HepG2 (cell line): ENCODE data around the gene KRT17. TPM values are rescaled to one million over a fixed set of nuclear protein-coding genes. Genes with fewer than 3 reads are reported as not detected.
A peak's percentile ranks its signal among the peaks of the same experiment; 100 is the strongest.

Experiments used
- ATAC-seq: fragments of 200-7000 bp; cut with Tn5 transposase; 3 replicates; pipeline ENCODE4 v1.9.1; 2020; ENCODE audit warnings: mild to moderate bottlenecking, moderate library complexity
- BruUV-seq: library from RNA; stranded (reverse); fragments of 400-500 nt; replicated peaks from 2 replicates; lab custom pipeline; 2021; lab: Mats Ljungman, UMichigan
- CTCF ChIA-PET: fragments of 300-600 bp; formaldehyde crosslinking; extraction: SDS; loops from one replicate; lab custom pipeline; 2021; ENCODE audit warnings: low total read pairs, inconsistent platforms, low intra/inter-chr PET ratio; lab: Yijun Ruan, JAX
- POLR2A ChIA-PET: fragments of 350-600 bp; sonication (Branson Sonifier 250); formaldehyde crosslinking; loops from one replicate; lab custom pipeline; 2020; ENCODE audit warnings: antibody characterized with exemption, inconsistent platforms; lab: Yijun Ruan, JAX
- DNase-seq: peaks from one replicate; pipeline ENCODE4 v3.0.0-alpha.2; 2015; ENCODE audit warnings: low spot score
- FAIRE-seq: peaks from 3 replicates; lab custom pipeline; 2011; peaks lifted over from hg19 to GRCh38; lab: Jason Lieb, UNC
- H2AFZ ChIP-seq: one replicate; pipeline ENCODE4 v1.6.1; 2011; ENCODE audit warnings: low read length, inconsistent platforms
- H3K27ac ChIP-seq: fragments of 300-600 bp; 3 replicates; pipeline ENCODE4 v1.8.0; 2011; ENCODE audit warnings: mixed run types, mild to moderate bottlenecking, mixed read lengths, low read length, inconsistent platforms; ENCODE audit not compliant: insufficient read depth; ENCODE audit errors: extremely low read length
- H3K27me3 ChIP-seq, 2 experiments: fragments of 200-600 bp in 1 of 2; 2 replicates in 1 of 2; 3 replicates in 1 of 2; pipeline versions ENCODE4 v1.6.0 to v1.8.0; 2011; ENCODE audit warnings: low read length in 2 of 2, mild to moderate bottlenecking in 2 of 2, moderate library complexity in 2 of 2, inconsistent platforms in 1 of 2; ENCODE audit not compliant: insufficient read depth in 2 of 2, control insufficient read depth in 1 of 2
- H3K36me3 ChIP-seq, 2 experiments: fragments of 200-600 bp in 1 of 2; replicated peaks in 1 of 2; 2 replicates in 1 of 2; 3 replicates in 1 of 2; pipeline versions ENCODE4 v1.5.1 to v1.8.0; 2011; ENCODE audit warnings: low read length in 2 of 2, inconsistent platforms in 1 of 2; ENCODE audit not compliant: insufficient read depth in 2 of 2, control insufficient read depth in 1 of 2
- H3K4me1 ChIP-seq: 2 replicates; pipeline ENCODE4 v1.5.1; 2012; ENCODE audit warnings: low read length, inconsistent platforms; ENCODE audit not compliant: insufficient read depth
- H3K4me2 ChIP-seq: 2 replicates; pipeline ENCODE4 v1.6.0; 2011; ENCODE audit warnings: low read depth, low read length, inconsistent platforms
- H3K4me3 ChIP-seq, 3 experiments: fragments of 200-600 bp in 1 of 3; sonication (generic), shearing (Covaris generic) in 1 of 3; replicated peaks in 1 of 3; 2 replicates each; pipeline ENCODE4 v1.5.1; 2011 to 2016; ENCODE audit warnings: low read length in 3 of 3, inconsistent platforms in 2 of 3, low read depth in 2 of 3, mild to moderate bottlenecking in 2 of 3, control low read depth in 1 of 3, mixed read lengths in 1 of 3; ENCODE audit not compliant: insufficient read depth in 1 of 3
- H3K79me2 ChIP-seq: one replicate; pipeline ENCODE4 v1.6.1; 2011; ENCODE audit warnings: low read length, inconsistent platforms; ENCODE audit not compliant: insufficient read depth
- H3K9ac ChIP-seq: 2 replicates; pipeline ENCODE4 v1.6.0; 2011; ENCODE audit warnings: mild to moderate bottlenecking, low read depth, low read length, inconsistent platforms; ENCODE audit not compliant: insufficient read depth
- H3K9me3 ChIP-seq: 2 replicates; pipeline ENCODE4 v1.5.1; 2012; ENCODE audit warnings: mild to moderate bottlenecking, low read length
- H4K20me1 ChIP-seq: 2 replicates; pipeline ENCODE4 v1.6.0; 2011; ENCODE audit warnings: inconsistent platforms, mild to moderate bottlenecking, low read length, moderate library complexity; ENCODE audit not compliant: insufficient read depth
- FOXP1 ChIP-seq, 2 experiments: fragments of 450-650 bp in 1 of 2; IDR thresholded peaks; 2 replicates each; pipeline ENCODE4 v1.6.1; 2017 to 2018; ENCODE audit warnings: antibody characterized with exemption in 1 of 2
- PLRG1 ChIP-seq: fragments of 450-650 bp; conservative IDR thresholded peaks from 2 replicates; pipeline ENCODE4 v1.6.1; 2016
- ZNF530 ChIP-seq: sonication (generic); formaldehyde crosslinking; IDR thresholded peaks from 2 replicates; pipeline ENCODE4 v1.5.0; 2020; ENCODE audit warnings: low read depth, mild to moderate bottlenecking, missing genetic modification reagents
- WGBS: methylation state at CpG from one replicate; pipeline ENCODE4 v1.1.6; 2017; ENCODE audit warnings: low lambda C conversion rate; 5-methylcytosine and 5-hydroxymethylcytosine counted together
- in situ Hi-C: cut with HindIII; loops from 2 replicates; pipeline ENCODE4 v1.10.0; 2017; ENCODE audit warnings: low pct_unique_long_range_greater_than_20kb; ENCODE audit not compliant: extremely low pct_ligation_motif_present
- intact Hi-C: fragments of 100-400 bp; cut with micrococcal nuclease; formaldehyde crosslinking; loops from one replicate; pipeline ENCODE4 v1.10.0; 2022; ENCODE audit not compliant: unreplicated experiment
- polyA plus RNA-seq, 8 experiments: library from polyadenylated mRNA; depleted of rRNA in 3 of 8; stranded (reverse) in 7 of 8; unstranded in 1 of 8; fragments of >200 nt; fragmentation: Illumina TruSeq in 4 of 8; extraction: Trizol in 4 of 8; gene quantifications; 2 replicates each; pipeline versions ENCODE4 v1.2.1 to v1.2.3, GENCODE V29; 2011 to 2016; ENCODE audit warnings: low read depth in 4 of 8, missing spikeins in 1 of 8, mixed read lengths in 1 of 8; ENCODE audit not compliant: insufficient read depth in 1 of 8
- total RNA-seq, 5 experiments: library from RNA; depleted of rRNA; stranded (reverse); fragments of >200 nt; fragmentation: Illumina TruSeq; extraction: Trizol; gene quantifications; 2 replicates each; pipeline ENCODE4 v1.2.3, GENCODE V29; 2016; ENCODE audit warnings: low read depth in 1 of 5
- TF ChIP-seq, protein P1 (sequence below): sonication (generic); formaldehyde crosslinking; IDR thresholded peaks from 2 replicates; pipeline ENCODE4 v1.9.0; 2021; ENCODE audit warnings: mild to moderate bottlenecking, missing genetic modification reagents
- TF ChIP-seq, protein P2 (sequence below): fragments of 450-650 bp; IDR thresholded peaks from 2 replicates; pipeline ENCODE4 v1.6.1; 2017

KRT17 gene
- total and polyA plus RNA-seq, 2 of the 13 experiments (the other 11 are each of a cell fraction or from before 2014, with no cell fraction given) = 0.38 to 0.82 TPM

DNA sequence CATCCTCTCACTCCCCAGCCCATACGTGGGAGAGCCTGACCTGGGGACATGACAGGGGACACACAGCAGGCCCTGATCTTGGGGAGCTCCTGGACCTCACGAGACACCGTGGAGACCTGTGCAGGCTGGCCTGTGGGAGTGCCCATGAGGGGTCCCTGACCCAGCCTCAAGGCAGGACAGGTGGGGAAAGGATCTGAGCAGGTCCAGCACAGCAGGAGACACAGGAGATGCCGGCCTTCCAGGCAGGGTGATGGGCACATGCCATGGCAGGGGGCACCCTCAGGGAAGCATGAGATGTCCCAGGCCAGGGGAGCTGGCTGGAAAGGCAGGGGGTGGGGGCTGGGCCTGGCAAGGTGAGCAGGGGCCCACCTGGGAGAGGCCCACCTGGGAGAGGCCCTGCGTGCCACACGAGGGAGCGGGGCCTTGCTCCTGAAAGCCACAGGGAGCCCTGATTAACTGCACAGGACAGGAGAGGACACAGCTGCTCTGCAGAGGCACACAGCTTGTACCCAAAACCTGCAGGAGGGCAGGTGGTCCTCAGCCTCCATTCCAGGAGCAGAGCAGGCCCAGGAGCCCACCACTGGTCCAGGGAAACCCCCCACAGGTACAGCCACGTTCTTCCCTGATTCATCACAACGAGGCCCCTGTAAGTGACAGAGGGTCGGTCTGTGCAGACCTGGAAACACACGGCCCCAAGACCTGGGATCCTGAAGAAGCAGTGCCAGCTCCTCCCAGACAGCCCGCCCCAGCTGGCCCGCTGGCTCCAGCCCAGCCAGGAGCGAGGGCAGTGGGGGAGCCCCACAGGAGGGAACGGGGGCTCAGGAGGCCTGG, 26.6 kb upstream of the KRT17 start:
- Histone ChIP-seq H3K9ac (no peak overlapping the region), H3K4me3 (no peak overlapping the region), H2AFZ (no peak overlapping the region), H3K4me2 (no peak overlapping the region), H3K27ac (no peak overlapping the region), H3K36me3 (no peaks in the 10 kb centered on the region), H4K20me1 (no peaks in the 10 kb centered on the region), H3K9me3 (no peaks in the 10 kb centered on the region), H3K79me2 (no peaks in the 10 kb centered on the region), H3K4me1 (peaks cover 25% of the 10 kb centered on the region), H3K27me3 (peaks cover 14 to 42% of the 10 kb centered on the region in 2 experiments; a peak in 4 of 5 replicates)
- DNase-seq (no peak), FAIRE-seq (no peak), ATAC-seq (no peak)
- in situ Hi-C loops (no loop called here), intact Hi-C loops (no loop called here)
- 14% methylated on average over 14 of the region's 15 CpGs for WGBS
- ChIA-PET CTCF (interaction anchor here (11.1 kb wide), 1 partner anchor 13 kb away, joined by 242 read pairs; no protein-coding TSS in a partner anchor), POLR2A (interaction anchor here (1.1 to 1.8 kb wide), 2 partner anchors 12 to 37 kb away, joined by 3 to 5 read pairs; no protein-coding TSS in a partner anchor)
- no TSS peak for BruUV-seq
- TF ChIP-seq ZNF530 (CRISPR knock-in tag) = no peak

DNA sequence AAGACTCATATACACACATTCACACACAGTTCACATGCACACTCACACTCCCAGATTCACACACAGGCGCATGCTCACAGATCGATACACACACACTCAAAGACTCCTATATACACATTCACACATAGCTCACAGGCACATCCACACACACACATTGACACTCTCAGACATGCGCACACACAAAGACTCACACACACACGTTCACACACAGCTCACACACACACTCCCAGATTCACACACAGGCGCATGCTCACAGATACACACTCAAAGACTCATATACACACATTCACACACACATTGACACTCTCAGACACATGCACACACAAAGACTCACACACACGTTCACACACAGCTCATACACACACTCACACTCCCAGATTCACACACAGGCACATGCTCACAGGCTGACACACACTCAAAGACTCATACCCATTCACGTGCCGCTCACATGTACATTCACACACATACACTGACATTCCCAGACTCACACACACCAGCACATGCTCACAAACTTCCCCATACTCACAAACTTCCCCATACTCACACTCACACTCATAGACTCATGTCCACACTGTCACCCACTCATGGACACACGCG, 25.6 kb upstream of the KRT17 start:
- H3K4me3 ChIP-seq = no peak overlapping the region
- no peaks in the 10 kb centered on the region for H4K20me1 ChIP-seq
- no peak overlapping the region for H2AFZ ChIP-seq
- peaks cover 11 to 32% of the 10 kb centered on the region in 2 experiments; a peak in 4 of 5 replicates for H3K27me3 ChIP-seq
- in situ Hi-C loops (no loop called here), intact Hi-C loops (loop anchor here (5.0 to 10.0 kb wide), 2 partner anchors 75 to 848 kb away; partner anchors contain the start of gene KRT9)
- BruUV-seq = no TSS peak
- no peak overlapping the region for H3K27ac ChIP-seq
- POLR2A ChIA-PET = interaction anchor here (1.1 to 1.8 kb wide), 2 partner anchors 13 to 38 kb away, joined by 3 to 5 read pairs; no protein-coding TSS in a partner anchor
- H3K4me2 ChIP-seq = no peak overlapping the region
- H3K4me1 ChIP-seq = peaks cover 33% of the 10 kb centered on the region
- ATAC-seq = no peak
- no peaks in the 10 kb centered on the region for H3K9me3 ChIP-seq
- CTCF ChIA-PET = interaction anchor here (11.1 kb wide), 1 partner anchor 14 kb away, joined by 242 read pairs; no protein-coding TSS in a partner anchor
- no peak for FAIRE-seq
- H3K9ac ChIP-seq = no peak overlapping the region
- DNase-seq = no peak
- no peaks in the 10 kb centered on the region for H3K79me2 ChIP-seq
- WGBS = 61% methylated on average over 10 of the region's 10 CpGs
- H3K36me3 ChIP-seq = no peaks in the 10 kb centered on the region
- 0 out of 2 replicates have a peak, but pooled peaks have one; percentile 7 for TF ChIP-seq PLRG1
- peak; percentile 50 for TF ChIP-seq FOXP1 (IDR thresholded peaks at IDR 0.05)
- TF ChIP-seq FOXP1 (CRISPR knock-in tag; IDR thresholded peaks at IDR 0.05) = no peak
- TF ChIP-seq, protein P1, sequence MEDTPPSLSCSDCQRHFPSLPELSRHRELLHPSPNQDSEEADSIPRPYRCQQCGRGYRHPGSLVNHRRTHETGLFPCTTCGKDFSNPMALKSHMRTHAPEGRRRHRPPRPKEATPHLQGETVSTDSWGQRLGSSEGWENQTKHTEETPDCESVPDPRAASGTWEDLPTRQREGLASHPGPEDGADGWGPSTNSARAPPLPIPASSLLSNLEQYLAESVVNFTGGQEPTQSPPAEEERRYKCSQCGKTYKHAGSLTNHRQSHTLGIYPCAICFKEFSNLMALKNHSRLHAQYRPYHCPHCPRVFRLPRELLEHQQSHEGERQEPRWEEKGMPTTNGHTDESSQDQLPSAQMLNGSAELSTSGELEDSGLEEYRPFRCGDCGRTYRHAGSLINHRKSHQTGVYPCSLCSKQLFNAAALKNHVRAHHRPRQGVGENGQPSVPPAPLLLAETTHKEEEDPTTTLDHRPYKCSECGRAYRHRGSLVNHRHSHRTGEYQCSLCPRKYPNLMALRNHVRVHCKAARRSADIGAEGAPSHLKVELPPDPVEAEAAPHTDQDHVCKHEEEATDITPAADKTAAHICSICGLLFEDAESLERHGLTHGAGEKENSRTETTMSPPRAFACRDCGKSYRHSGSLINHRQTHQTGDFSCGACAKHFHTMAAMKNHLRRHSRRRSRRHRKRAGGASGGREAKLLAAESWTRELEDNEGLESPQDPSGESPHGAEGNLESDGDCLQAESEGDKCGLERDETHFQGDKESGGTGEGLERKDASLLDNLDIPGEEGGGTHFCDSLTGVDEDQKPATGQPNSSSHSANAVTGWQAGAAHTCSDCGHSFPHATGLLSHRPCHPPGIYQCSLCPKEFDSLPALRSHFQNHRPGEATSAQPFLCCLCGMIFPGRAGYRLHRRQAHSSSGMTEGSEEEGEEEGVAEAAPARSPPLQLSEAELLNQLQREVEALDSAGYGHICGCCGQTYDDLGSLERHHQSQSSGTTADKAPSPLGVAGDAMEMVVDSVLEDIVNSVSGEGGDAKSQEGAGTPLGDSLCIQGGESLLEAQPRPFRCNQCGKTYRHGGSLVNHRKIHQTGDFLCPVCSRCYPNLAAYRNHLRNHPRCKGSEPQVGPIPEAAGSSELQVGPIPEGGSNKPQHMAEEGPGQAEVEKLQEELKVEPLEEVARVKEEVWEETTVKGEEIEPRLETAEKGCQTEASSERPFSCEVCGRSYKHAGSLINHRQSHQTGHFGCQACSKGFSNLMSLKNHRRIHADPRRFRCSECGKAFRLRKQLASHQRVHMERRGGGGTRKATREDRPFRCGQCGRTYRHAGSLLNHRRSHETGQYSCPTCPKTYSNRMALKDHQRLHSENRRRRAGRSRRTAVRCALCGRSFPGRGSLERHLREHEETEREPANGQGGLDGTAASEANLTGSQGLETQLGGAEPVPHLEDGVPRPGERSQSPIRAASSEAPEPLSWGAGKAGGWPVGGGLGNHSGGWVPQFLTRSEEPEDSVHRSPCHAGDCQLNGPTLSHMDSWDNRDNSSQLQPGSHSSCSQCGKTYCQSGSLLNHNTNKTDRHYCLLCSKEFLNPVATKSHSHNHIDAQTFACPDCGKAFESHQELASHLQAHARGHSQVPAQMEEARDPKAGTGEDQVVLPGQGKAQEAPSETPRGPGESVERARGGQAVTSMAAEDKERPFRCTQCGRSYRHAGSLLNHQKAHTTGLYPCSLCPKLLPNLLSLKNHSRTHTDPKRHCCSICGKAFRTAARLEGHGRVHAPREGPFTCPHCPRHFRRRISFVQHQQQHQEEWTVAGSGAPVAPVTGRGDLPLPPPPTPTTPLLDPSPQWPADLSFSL (CRISPR knock-in tag) = peak; percentile 81
- TF ChIP-seq, protein P2, sequence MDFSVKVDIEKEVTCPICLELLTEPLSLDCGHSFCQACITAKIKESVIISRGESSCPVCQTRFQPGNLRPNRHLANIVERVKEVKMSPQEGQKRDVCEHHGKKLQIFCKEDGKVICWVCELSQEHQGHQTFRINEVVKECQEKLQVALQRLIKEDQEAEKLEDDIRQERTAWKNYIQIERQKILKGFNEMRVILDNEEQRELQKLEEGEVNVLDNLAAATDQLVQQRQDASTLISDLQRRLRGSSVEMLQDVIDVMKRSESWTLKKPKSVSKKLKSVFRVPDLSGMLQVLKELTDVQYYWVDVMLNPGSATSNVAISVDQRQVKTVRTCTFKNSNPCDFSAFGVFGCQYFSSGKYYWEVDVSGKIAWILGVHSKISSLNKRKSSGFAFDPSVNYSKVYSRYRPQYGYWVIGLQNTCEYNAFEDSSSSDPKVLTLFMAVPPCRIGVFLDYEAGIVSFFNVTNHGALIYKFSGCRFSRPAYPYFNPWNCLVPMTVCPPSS = peak; percentile 43; the same call in 1 of the 2 replicates
